Right lobe of liver (tissue), 6 donors: ENCODE results near the gene VASN. TPM values are rescaled to one million over a fixed set of nuclear protein-coding genes. Genes with fewer than 3 reads are reported as not detected.
A peak's percentile ranks its signal among the peaks of the same experiment; 100 is the strongest.

ENCODE experiments used
- ATAC-seq, 4 donors: fragments of 200-7000 bp; cut with Tn5 transposase; one replicate each; pipeline ENCODE4 v1.9.1; 2020; ENCODE audit warnings: mild to moderate bottlenecking in 4 of 4, moderate library complexity in 4 of 4
- DNase-seq, 3 donors: peaks; one replicate each; pipeline ENCODE4 v3.0.0-alpha.2; 2020
- H3K27ac ChIP-seq, 3 donors: fragments of 200-600 bp; one replicate each; pipeline ENCODE4 v1.8.0; 2022
- H3K27me3 ChIP-seq, 2 donors: fragments of 200-600 bp; one replicate each; pipeline ENCODE4 v1.8.0; 2022
- H3K36me3 ChIP-seq, 4 donors: fragments of 200-600 bp; sonication (generic) in 1 of 4; one replicate each; pipeline versions ENCODE4 v1.5.1 to v1.8.0; 2017 to 2022; ENCODE audit warnings: control low read depth in 1 of 4
- H3K4me1 ChIP-seq, 4 donors: fragments of 200-600 bp; sonication (generic) in 1 of 4; one replicate each; pipeline versions ENCODE4 v1.5.1 to v1.8.0; 2017 to 2022; ENCODE audit warnings: control low read depth in 1 of 4
- H3K4me3 ChIP-seq, 3 donors: fragments of 200-600 bp; one replicate each; pipeline ENCODE4 v1.8.0; 2022
- H3K9me3 ChIP-seq, 4 donors: fragments of 200-600 bp; sonication (generic) in 1 of 4; one replicate each; pipeline versions ENCODE4 v1.5.1 to v1.8.0; 2017 to 2022; ENCODE audit warnings: control low read depth in 1 of 4
- CTCF ChIP-seq, 4 donors: fragments of 200-600 bp in 3 of 4; fragments of 450-650 bp in 1 of 4; IDR thresholded peaks; one replicate each; pipeline versions ENCODE4 v1.5.1 to v1.8.0; 2016 to 2022; ENCODE audit warnings: antibody characterized with exemption in 4 of 4, mild to moderate bottlenecking in 2 of 4
- POLR2A ChIP-seq: fragments of 450-650 bp; IDR thresholded peaks from one replicate; pipeline ENCODE4 v1.6.1; 2017; ENCODE audit warnings: antibody characterized with exemption, mild to moderate bottlenecking
- WGBS: methylation state at CpG from one replicate; pipeline ENCODE4 v1.1.6; 2018; ENCODE audit warnings: low coverage, low lambda C conversion rate; ENCODE audit not compliant: insufficient coverage; ENCODE audit errors: missing lambda C conversion rate; 5-methylcytosine and 5-hydroxymethylcytosine counted together
- intact Hi-C, 2 donors: fragments of 100-400 bp; cut with DNase I; formaldehyde crosslinking; loops; one replicate each; pipeline versions ENCODE4 v1.11.2 to v1.14.1; 2022
- total RNA-seq, 6 experiments: library from RNA; depleted of rRNA in 2 of 6; stranded (reverse); fragments of >200 nt in 2 of 6; fragmentation: NEBNext Ultra II Directional in 3 of 6; extraction: Animal tissue kit (Norgen Biotek cat#: 25700) in 3 of 6; gene quantifications; one replicate each; pipeline versions ENCODE4 v1.1.0 to v1.2.4, GENCODE V29; 2016 to 2023
- donor health status: DM: no; HTN: yes; CAD: no.
- donor health status: DM: no; HTN: no; CAD: no.
- donor health status: DM: no; HTN: no; CAD: no.
- donor health status: DM: no; HTN: yes; CAD: no.
- donor health status: DM: no; HTN: yes; CAD: no.

VASN gene
- total RNA-seq, 6 experiments from 2014 or later, result 13.5 to 22.9 (median 16.8) TPM

- 28% methylated on average over 8 of the region's 8 CpGs for WGBS
- Histone ChIP-seq H3K27ac (peak overlapping the region in 2 of 3 donors; percentile 11 to 71), H3K9me3 (no peaks in the 10 kb centered on the region), H3K27me3 (no peaks in the 10 kb centered on the region), H3K4me3 (no peak overlapping the region), H3K4me1 (peaks cover 0 to 60% (median 26%) of the 10 kb centered on the region in 4 donors), H3K36me3 (no peaks in the 10 kb centered on the region)
- no peak for DNase-seq
- ATAC-seq, result peak in 3 of 4 donors; percentile 4 to 7 (median 6)
- intact Hi-C loops, result no loop called here
- TF ChIP-seq POLR2A, result no peak
- TF ChIP-seq CTCF (IDR thresholded peaks at IDR 0.05), result no peak
These were observed 24.6 kb upstream of the VASN start for GRCh38 chr16:4347010-4347409.

GRCh38 chr16:4347765-4348509 lies 23.7 kb upstream of the VASN start:
- ATAC-seq, result peak in 3 of 4 donors; percentile 11 to 46 (median 25)
- peak overlapping the region in 1 of 3 donors; percentile 71 for H3K27ac ChIP-seq
- H3K9me3 ChIP-seq, result no peaks in the 10 kb centered on the region
- H3K4me1 ChIP-seq, result peaks cover 0 to 64% (median 26%) of the 10 kb centered on the region in 4 donors
- intact Hi-C loops, result no loop called here
- no peak for TF ChIP-seq POLR2A
- TF ChIP-seq CTCF (IDR thresholded peaks at IDR 0.05), result no peak
- WGBS, result no CpG with 5 or more reads among the region's 17 CpGs
- H3K36me3 ChIP-seq, result no peaks in the 10 kb centered on the region
- no peaks in the 10 kb centered on the region for H3K27me3 ChIP-seq
- H3K4me3 ChIP-seq, result no peak overlapping the region
- DNase-seq, result peak in 2 of 3 donors; percentile 77 to 86

- no peak for ATAC-seq
- Histone ChIP-seq H3K27me3 (no peaks in the 10 kb centered on the region), H3K27ac (no peak overlapping the region), H3K4me3 (no peak overlapping the region), H3K36me3 (no peaks in the 10 kb centered on the region), H3K4me1 (peaks cover 0 to 70% (median 26%) of the 10 kb centered on the region in 4 donors), H3K9me3 (no peaks in the 10 kb centered on the region)
- TF ChIP-seq POLR2A (no peak), CTCF (IDR thresholded peaks at IDR 0.05) (no peak)
- 95% methylated on average over 3 of the region's 5 CpGs for WGBS
- intact Hi-C loops, result no loop called here
- DNase-seq, result no peak
These were observed 22.3 kb upstream of the VASN start for GRCh38 chr16:4349332-4349731.

GRCh38 chr16:4350365-4350786 lies 21.3 kb upstream of the VASN start:
- Histone ChIP-seq H3K27me3 (no peaks in the 10 kb centered on the region), H3K9me3 (no peaks in the 10 kb centered on the region), H3K36me3 (no peaks in the 10 kb centered on the region), H3K27ac (peak overlapping the region; percentile 37 to 90 (median 72)), H3K4me3 (peak overlapping the region; percentile 65 to 98 (median 78)), H3K4me1 (peaks cover 0 to 63% (median 23%) of the 10 kb centered on the region in 4 donors)
- WGBS, result 23% methylated on average over 20 of the region's 24 CpGs
- DNase-seq, result no peak
- no peak for ATAC-seq
- no peak for TF ChIP-seq CTCF (IDR thresholded peaks at IDR 0.05)
- intact Hi-C loops, result no loop called here
